ENCODE results near the gene RNU6-9. TPM values are rescaled to one million over a fixed set of nuclear protein-coding genes. Genes with fewer than 3 reads are reported as not detected.

The RNU6-9 gene
- total RNA-seq (2022; extraction: Qiagen RNA extraction): not detected in 5 replicates

DNA sequence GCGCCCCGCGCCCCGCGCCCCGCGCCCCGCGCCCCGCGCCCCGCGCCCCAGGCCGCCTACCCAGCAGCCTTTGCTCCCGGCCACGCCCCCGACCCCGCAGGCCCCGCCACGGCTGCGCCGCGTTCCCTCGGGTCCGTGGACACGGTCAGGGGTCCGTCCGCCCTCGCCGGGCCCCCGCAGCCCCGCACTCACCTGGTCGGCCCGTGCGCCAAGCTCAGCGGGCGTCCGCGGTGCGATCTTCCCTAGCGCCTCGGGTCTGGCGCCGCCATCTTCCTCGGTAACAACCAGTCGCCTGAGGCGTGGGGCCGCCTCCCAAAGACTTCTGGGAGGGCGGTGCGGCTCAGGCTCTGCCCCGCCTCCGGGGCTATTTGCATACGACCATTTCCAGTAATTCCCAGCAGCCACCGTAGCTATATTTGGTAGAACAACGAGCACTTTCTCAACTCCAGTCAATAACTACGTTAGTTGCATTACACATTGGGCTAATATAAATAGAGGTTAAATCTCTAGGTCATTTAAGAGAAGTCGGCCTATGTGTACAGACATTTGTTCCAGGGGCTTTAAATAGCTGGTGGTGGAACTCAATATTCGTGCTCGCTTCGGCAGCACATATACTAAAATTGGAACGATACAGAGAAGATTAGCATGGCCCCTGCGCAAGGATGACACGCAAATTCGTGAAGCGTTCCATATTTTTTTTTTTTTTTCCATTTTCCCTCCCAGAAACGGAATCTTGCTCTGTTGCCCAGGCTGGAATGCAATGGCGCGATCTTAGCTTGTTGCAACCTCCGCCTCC lies at the start of gene RNU6-9, which contains the start of gene MED16:
TSS of gene RNU6-9 (plus strand) at position 591 of the 796 bp plus-strand sequence.
TSS of gene MED16 (minus strand) at position 294 of the 796 bp plus-strand sequence. CDS start 2,056 bp downstream, outside the sequence.

DNA sequence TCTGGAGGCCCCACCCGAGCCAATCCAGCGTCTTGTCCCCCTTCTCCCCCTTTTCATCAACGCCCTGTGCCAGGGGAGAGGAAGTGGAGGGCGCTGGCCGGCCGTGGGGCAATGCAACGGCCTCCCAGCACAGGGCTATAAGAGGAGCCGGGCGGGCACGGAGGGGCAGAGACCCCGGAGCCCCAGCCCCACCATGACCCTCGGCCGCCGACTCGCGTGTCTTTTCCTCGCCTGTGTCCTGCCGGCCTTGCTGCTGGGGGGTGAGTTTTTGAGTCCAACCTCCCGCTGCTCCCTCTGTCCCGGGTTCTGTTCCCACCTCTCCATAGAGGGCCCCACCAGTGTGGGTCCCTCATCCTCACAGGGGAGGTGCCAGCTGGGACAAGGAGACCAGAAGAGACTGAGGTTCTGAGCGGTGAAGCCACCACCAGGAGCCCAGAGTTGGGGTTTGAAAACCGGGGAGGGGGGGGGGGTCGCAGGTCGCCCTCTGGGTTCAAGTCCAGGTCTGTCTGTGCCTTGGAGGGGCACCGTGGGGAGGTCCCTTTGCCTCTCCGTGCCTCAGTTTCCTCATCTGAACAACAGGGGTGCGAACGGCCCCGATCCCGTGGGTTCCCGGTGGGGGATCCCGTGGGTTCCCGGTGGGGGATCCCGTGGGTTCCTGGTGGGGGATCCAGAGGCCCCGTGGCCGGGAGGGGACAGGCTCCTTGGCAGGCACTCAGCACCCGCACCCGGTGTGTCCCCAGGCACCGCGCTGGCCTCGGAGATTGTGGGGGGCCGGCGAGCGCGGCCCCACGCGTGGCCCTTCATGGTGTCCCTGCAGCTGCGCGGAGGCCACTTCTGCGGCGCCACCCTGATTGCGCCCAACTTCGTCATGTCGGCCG lies 40.9 kb upstream of the RNU6-9 start, which contains the start of gene ELANE:
TSS of gene ELANE (plus strand) at position 168 of the 878 bp plus-strand sequence. CDS start at position 194, 26 bp downstream.

DNA sequence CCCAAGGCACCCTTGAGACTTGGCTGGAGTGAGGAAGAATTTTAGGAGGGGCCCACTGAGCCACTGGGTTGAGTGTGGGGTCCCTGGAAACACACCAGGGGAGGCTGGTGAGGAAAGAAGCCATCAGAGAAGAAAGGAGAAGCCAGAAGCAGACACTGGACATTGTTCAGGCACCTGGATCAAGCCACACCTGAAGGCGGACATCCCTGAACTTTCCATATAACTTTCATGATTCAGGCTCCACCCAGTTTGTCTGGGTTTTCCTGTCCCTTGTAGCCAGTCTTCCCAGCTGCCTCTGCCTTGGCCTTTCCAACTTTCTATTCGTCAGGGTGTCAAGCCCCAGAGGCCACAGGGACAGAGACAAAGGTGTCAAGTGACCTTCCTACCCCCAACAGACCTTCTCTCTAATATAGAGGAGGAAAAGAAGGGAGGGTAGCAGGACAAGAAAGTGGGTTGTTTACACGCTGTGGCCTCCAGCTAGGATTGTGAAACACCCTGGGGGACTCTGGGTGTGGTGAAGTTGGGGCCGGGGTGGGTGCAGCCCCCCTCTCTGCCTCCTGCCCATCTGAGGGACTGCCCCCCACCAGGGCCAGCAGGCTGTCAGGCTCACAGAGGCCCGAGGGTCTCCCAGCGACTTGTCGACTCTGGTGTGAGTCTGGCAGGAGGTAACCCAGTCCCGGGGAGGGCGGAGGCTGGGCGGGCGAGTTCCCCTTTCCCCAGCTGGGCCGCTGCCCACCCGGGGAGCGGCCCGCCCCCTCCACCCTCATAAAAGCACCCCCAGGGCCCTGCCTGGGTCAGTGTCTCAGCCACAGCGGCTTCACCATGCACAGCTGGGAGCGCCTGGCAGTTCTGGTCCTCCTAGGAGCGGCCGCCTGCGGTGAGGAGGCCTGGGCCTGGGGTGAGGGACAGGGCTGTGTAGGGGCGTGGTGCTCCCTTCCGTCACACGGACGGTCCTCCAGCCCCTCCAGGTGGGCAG lies 34.1 kb upstream of the RNU6-9 start, which contains the start of gene CFD:
TSS of gene CFD (plus strand) at position 797 of the 976 bp plus-strand sequence. CDS start at position 823, 26 bp downstream.

DNA sequence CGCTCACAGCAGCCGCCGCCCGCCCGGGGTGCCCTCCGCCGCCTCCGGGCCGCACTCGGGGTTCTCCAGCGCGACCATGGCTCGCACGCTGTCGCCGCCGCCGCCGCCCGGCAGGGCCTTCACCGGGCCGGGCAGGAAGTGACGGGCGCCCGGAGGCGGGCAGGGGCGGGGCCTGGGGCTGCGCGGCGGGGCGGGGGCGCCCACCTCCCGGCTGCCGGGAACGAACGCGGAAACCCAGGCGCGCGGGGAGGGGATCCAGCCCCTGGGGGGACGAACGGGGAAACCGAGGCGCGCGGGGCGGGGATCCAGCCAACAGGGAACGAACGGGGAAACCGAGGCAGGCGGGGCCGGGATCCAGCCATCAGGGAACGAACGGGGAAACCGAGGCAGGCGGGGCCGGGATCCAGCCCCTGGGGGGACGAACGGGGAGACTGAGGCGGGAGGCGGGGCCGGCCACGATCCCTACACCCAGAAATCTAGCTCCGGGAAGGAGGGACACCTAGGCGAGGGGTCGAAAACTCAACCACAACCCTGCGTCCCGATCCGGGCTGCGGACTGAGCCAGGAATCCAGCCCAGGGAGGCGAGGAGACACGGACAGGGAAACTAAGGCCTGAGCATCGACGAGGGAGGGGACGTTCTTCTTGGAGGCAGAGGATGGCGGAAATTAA lies 19.9 kb downstream of the RNU6-9 start, which contains the start of gene R3HDM4:
TSS of gene R3HDM4 (minus strand) at position 140 of the 669 bp plus-strand sequence. CDS start at position 78, 62 bp downstream.

DNA sequence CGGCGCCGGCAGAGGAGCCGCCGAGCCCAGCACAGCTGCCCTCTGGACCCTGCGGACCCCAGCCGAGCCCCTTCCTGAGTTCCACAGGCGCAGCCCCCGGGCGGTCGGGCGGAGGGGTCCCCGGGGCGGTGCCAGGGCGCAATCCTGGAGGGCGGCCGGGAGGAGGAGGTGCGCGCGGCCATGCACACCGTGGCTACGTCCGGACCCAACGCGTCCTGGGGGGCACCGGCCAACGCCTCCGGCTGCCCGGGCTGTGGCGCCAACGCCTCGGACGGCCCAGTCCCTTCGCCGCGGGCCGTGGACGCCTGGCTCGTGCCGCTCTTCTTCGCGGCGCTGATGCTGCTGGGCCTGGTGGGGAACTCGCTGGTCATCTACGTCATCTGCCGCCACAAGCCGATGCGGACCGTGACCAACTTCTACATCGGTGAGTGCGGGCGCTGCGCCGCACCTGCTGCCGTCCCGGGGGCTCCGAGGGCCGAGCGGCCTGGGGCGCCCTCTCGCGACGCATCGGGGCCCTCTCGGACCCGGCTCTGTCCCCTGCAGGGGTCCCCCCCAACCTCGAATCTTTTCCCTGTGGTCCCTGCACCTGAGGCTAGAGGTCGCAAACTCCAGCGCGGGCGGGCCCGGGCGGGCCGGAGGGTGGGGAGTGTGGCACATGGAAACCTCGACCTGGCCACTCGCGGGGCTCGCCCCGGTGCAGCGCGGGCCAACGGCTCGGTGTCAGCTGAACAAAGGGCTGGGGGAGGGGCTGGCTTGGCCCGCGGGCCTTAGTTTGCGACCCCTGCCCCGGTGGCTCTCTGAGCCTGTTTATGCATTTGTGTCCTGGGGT lies 24.3 kb downstream of the RNU6-9 start, which contains the start of gene KISS1R:
TSS of gene KISS1R (plus strand) at position 11 of the 829 bp plus-strand sequence. CDS start at position 181, 170 bp downstream.

DNA sequence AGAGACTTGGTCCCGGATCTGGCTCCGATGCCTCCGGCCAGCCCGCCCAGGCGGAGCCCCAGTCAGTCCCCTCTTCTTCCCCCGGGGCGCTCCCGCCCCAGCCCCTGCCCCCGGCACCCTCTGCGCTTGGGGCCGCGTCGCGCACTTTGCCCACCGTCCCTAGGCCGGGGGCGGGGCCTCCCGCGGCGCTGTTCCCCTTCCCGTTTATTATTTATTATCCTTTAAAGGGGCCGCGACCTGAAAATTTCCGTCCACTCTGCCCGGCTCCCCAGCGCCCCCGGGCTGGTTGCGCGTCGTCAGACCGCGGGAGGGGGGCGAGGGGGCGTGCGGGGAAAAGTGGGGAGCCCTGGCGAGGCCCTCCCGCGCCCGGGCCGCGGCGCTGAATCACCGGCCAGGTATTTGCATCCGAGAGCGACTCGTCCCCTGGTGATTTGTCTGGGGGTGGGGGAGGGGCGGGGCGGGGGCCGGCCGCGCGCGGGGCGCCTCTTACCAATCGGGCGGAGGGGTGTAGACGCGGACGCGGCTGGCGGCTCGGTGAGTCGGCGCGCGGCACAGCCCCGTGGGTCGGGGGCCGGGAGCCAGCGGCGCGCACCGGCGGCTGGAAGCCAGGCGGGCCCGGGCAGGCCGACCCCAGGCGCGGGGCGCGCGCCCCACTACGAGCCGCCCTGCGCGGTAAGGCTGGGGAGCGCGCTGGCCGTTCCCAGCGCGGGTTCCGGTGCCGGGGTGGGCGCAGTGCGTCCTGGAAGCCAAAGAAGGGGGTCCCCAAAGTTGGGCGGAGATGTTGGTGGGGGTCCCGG lies 32.4 kb downstream of the RNU6-9 start, which contains the start of gene ARID3A:
TSS of gene ARID3A (plus strand) at position 510 of the 797 bp plus-strand sequence. CDS start 3,494 bp downstream, outside the sequence.

Other genes starting within 250 kb of the RNU6-9 start
- 52.1 to 76.4 TPM (median 74.4 TPM) in 5 replicates for gene RNF126, start 230.3 kb upstream of the RNU6-9 start, total RNA-seq (2022; extraction: Qiagen RNA extraction)
- 190 to 250 TPM (median 228 TPM) in 5 replicates for gene FSTL3, start 217.1 kb upstream of the RNU6-9 start, total RNA-seq (2022; extraction: Qiagen RNA extraction)
- 0.18 to 0.23 TPM in 2 of 5 replicates, not detected in the others for gene PRSS57, start 198.0 kb upstream of the RNU6-9 start, total RNA-seq (2022; extraction: Qiagen RNA extraction)
- 11.0 to 15.7 TPM (median 14.8 TPM) in 5 replicates for gene PALM, start 184.5 kb upstream of the RNU6-9 start, total RNA-seq (2022; extraction: Qiagen RNA extraction)
- gene MISP, start 142.4 kb upstream of the RNU6-9 start, total RNA-seq (2022; extraction: Qiagen RNA extraction): 66.4 to 87.9 TPM (median 83.2 TPM) in 5 replicates
- gene PTBP1, start 96.0 kb upstream of the RNU6-9 start, total RNA-seq (2022; extraction: Qiagen RNA extraction): 202 to 210 TPM (median 205 TPM) in 5 replicates
- 1.9 to 5.5 TPM (median 4.8 TPM) in 5 replicates for gene PLPPR3, start 71.5 kb upstream of the RNU6-9 start, total RNA-seq (2022; extraction: Qiagen RNA extraction)
- gene AZU1, start 65.6 kb upstream of the RNU6-9 start, total RNA-seq (2022; extraction: Qiagen RNA extraction): 0.07 to 0.28 TPM (median 0.20 TPM) in 5 replicates
- 0.13 to 0.42 TPM (median 0.30 TPM) in 5 replicates for gene PRTN3, start 52.5 kb upstream of the RNU6-9 start, total RNA-seq (2022; extraction: Qiagen RNA extraction)
- gene ELANE, start 41.2 kb upstream of the RNU6-9 start, total RNA-seq (2022; extraction: Qiagen RNA extraction): not detected in 5 replicates
- gene CFD, start 33.8 kb upstream of the RNU6-9 start, total RNA-seq (2022; extraction: Qiagen RNA extraction): 10.4 to 27.5 TPM (median 22.2 TPM) in 5 replicates
- 11.6 to 25.0 TPM (median 22.0 TPM) in 5 replicates for gene MED16, start 297 bp upstream of the RNU6-9 start, total RNA-seq (2022; extraction: Qiagen RNA extraction)
- 25.9 to 43.5 TPM (median 37.1 TPM) in 5 replicates for gene R3HDM4, start 19.7 kb downstream of the RNU6-9 start, total RNA-seq (2022; extraction: Qiagen RNA extraction)
- gene KISS1R, start 23.8 kb downstream of the RNU6-9 start, total RNA-seq (2022; extraction: Qiagen RNA extraction): 0.31 to 0.65 TPM (median 0.54 TPM) in 4 of 5 replicates, not detected in the other
- 3.2 to 5.3 TPM (median 5.3 TPM) in 5 replicates for gene ARID3A, start 32.6 kb downstream of the RNU6-9 start, total RNA-seq (2022; extraction: Qiagen RNA extraction)
- gene WDR18, start 90.9 kb downstream of the RNU6-9 start, total RNA-seq (2022; extraction: Qiagen RNA extraction): 40.8 to 72.1 TPM (median 67.5 TPM) in 5 replicates
- 1.8 to 5.0 TPM (median 2.5 TPM) in 5 replicates for gene GRIN3B, start 106.9 kb downstream of the RNU6-9 start, total RNA-seq (2022; extraction: Qiagen RNA extraction)
- 71.4 to 134 TPM (median 123 TPM) in 5 replicates for gene TMEM259, start 127.6 kb downstream of the RNU6-9 start, total RNA-seq (2022; extraction: Qiagen RNA extraction)
- gene RNU6-2, start 128.0 kb downstream of the RNU6-9 start, total RNA-seq (2022; extraction: Qiagen RNA extraction): not detected in 5 replicates
- gene CNN2, start 133.1 kb downstream of the RNU6-9 start, total RNA-seq (2022; extraction: Qiagen RNA extraction): 66.3 to 85.2 TPM (median 76.4 TPM) in 5 replicates
- 8.7 to 16.2 TPM (median 12.6 TPM) in 5 replicates for gene ABCA7, start 146.6 kb downstream of the RNU6-9 start, total RNA-seq (2022; extraction: Qiagen RNA extraction)
- gene ARHGAP45, start 173.7 kb downstream of the RNU6-9 start, total RNA-seq (2022; extraction: Qiagen RNA extraction): 1.9 to 4.3 TPM (median 4.1 TPM) in 5 replicates
- 206 to 247 TPM (median 231 TPM) in 5 replicates for gene POLR2E, start 201.9 kb downstream of the RNU6-9 start, total RNA-seq (2022; extraction: Qiagen RNA extraction)
- 425 to 512 TPM (median 484 TPM) in 5 replicates for gene GPX4, start 210.5 kb downstream of the RNU6-9 start, total RNA-seq (2022; extraction: Qiagen RNA extraction)